NCI-H526 treated with DMSO at 0.1 percent for 48 hours (cell line): ENCODE data around the gene RUFY4.
"Not testable (repeated sequence)": the region's sequence is repeated elsewhere in the genome, so short reads cannot be mapped to it uniquely, and the experiment has no call there.

Experiments
- DNase-seq: peaks from one replicate; lab custom pipeline; 2025; lab: John Stamatoyannopoulos, UW

The RUFY4 gene

GRCh38 chr2:218089259-218089658, 20.2 kb downstream of the RUFY4 start:
- DNase-seq: no peak

- no peak for DNase-seq
These were observed 22.7 kb downstream of the RUFY4 start for GRCh38 chr2:218091746-218092145.

GRCh38 chr2:218093879-218094278, 24.8 kb downstream of the RUFY4 start:
- no peak for DNase-seq

GRCh38 chr2:218095853-218096252, 26.8 kb downstream of the RUFY4 start:
- no peak for DNase-seq

- DNase-seq: no peak
These were observed 28.9 kb downstream of the RUFY4 start for GRCh38 chr2:218097975-218098374.

GRCh38 chr2:218108834-218109233, 39.8 kb downstream of the RUFY4 start:
- not testable (repeated sequence) for DNase-seq

GRCh38 chr2:218121789-218122188, 52.7 kb downstream of the RUFY4 start:
- DNase-seq: not testable (repeated sequence)

- not testable (repeated sequence) for DNase-seq
These were observed 53.2 kb downstream of the RUFY4 start for GRCh38 chr2:218122286-218122685.

- DNase-seq: no peak
These were observed 54.9 kb downstream of the RUFY4 start for GRCh38 chr2:218123986-218124385.

GRCh38 chr2:218125095-218125494, 56.0 kb downstream of the RUFY4 start:
- DNase-seq: no peak

- DNase-seq: no peak
These were observed 56.6 kb downstream of the RUFY4 start, which contains the start of gene CXCR2 for GRCh38 chr2:218125626-218126080. Gene CXCR2 (plus strand): TSS chr2:218126028. CDS start chr2:218134802, 8,774 bp downstream.

GRCh38 chr2:218127929-218128455, 58.9 kb downstream of the RUFY4 start:
- no peak for DNase-seq

- DNase-seq: no peak
These were observed 59.9 kb downstream of the RUFY4 start for GRCh38 chr2:218128781-218129457.

- DNase-seq: no peak
These were observed 60.5 kb downstream of the RUFY4 start for GRCh38 chr2:218129458-218130135.

- no peak for DNase-seq
These were observed 61.3 kb downstream of the RUFY4 start for GRCh38 chr2:218130377-218130776.

- DNase-seq: no peak
These were observed 61.8 kb downstream of the RUFY4 start for GRCh38 chr2:218130822-218131221.

GRCh38 chr2:218137514-218137913, 68.5 kb downstream of the RUFY4 start:
- no peak for DNase-seq

- no peak for DNase-seq
These were observed 69.0 kb downstream of the RUFY4 start for GRCh38 chr2:218138047-218138446.
